Measurements from ENCODE around the gene WDR45.
A peak's percentile ranks its signal among the peaks of the same experiment; 100 is the strongest.

WDR45 gene

DNA sequence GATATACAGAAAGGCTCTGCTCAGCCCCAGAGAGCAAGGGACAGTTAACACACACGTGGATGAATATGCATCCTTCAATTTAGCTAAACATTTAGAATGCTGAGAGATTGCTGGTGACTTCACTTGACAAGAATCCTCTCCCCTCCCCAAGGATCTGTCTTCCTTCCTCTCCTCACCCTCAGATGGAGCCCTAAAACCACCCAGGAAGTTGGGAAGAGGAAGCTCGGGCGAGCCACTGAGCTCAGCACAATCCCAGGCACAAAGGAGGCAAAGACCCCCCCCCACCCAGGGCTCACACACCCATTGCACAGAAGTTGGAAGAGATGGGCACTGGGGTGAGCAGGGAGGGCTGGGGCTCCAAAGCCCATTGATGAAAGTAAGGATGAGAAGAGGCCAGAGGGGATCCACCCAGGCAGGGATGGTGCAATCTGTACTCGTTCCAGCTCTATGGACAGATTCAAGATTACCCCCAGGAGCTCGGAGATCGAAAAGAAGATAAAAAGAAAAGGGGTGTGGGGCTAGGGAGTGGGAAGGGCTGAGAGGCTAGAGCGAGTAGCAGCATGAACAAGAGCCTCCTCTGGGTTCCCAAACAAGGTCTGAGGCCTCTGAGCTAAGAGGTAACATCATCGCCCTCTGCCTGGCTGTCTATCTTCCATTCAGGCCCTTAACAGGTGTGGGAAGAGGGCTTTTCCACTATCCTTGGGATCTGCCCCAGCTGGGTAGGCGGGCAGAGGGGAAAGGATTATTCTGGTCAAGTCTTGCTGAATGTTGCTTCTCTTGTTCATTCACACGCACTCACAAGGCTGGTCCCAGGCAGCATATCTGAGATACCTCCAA, 37.7 kb downstream of the WDR45 start:
- Histone ChIP-seq H3K4me3 (ENCODE audit: severe bottlenecking) (peak overlapping the region; percentile 70), H3K4me1 (ENCODE audit: insufficient read depth, poor library complexity, severe bottlenecking) (peaks cover 10% of the 10 kb centered on the region), H3K27me3 (ENCODE audit: insufficient read depth, poor library complexity, severe bottlenecking) (no peaks in the 10 kb centered on the region), H3K36me3 (ENCODE audit: low read depth) (peaks cover 33% of the 10 kb centered on the region), H3K27ac (ENCODE audit: poor library complexity, severe bottlenecking) (peak overlapping the region; percentile 90), H3K9me3 (ENCODE audit: severe bottlenecking) (no peaks in the 10 kb centered on the region)
- TF ChIP-seq, protein P1, sequence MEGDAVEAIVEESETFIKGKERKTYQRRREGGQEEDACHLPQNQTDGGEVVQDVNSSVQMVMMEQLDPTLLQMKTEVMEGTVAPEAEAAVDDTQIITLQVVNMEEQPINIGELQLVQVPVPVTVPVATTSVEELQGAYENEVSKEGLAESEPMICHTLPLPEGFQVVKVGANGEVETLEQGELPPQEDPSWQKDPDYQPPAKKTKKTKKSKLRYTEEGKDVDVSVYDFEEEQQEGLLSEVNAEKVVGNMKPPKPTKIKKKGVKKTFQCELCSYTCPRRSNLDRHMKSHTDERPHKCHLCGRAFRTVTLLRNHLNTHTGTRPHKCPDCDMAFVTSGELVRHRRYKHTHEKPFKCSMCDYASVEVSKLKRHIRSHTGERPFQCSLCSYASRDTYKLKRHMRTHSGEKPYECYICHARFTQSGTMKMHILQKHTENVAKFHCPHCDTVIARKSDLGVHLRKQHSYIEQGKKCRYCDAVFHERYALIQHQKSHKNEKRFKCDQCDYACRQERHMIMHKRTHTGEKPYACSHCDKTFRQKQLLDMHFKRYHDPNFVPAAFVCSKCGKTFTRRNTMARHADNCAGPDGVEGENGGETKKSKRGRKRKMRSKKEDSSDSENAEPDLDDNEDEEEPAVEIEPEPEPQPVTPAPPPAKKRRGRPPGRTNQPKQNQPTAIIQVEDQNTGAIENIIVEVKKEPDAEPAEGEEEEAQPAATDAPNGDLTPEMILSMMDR (IDR thresholded peaks at IDR 0.05; ENCODE audit: poor library complexity, severe bottlenecking), result no peak
- peak; percentile 9; the same call in 2 of the 3 replicates for ATAC-seq (ENCODE audit: low read depth)
- no peak for DNase-seq (ENCODE audit: low spot score)

DNA sequence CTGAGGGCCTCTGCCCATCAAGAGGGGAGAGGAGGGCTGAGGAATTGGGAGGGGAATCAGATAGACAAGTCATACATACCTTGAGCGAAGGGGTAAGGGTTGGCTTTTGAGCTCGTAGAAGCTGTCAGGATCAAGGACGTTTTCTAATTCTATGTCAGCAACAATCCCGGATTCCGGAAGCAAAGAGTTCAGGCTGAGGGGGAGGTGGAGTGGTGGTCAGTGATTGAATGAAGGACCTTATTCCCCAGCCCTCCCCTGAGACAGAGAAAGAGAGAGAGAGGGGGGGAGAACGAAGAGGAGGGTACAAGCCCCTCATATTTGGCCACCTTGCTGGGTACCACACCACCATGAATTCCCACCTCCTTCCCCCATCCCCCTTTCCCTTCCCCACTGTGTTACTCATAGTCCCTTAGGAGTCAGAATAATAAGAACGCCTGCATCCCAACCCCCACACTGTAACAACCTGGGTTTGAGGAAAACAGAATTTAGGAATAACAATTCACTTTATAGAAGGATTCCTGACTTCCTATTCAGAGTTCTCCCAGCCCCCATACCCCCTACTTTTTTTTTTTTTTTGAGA, 39.2 kb downstream of the WDR45 start:
- H3K36me3 ChIP-seq (ENCODE audit: low read depth), result peaks cover 46% of the 10 kb centered on the region
- TF ChIP-seq, protein P1 (IDR thresholded peaks at IDR 0.05; ENCODE audit: poor library complexity, severe bottlenecking), result no peak
- H3K9me3 ChIP-seq (ENCODE audit: severe bottlenecking), result no peaks in the 10 kb centered on the region
- no peak for DNase-seq (ENCODE audit: low spot score)
- no peaks in the 10 kb centered on the region for H3K27me3 ChIP-seq (ENCODE audit: insufficient read depth, poor library complexity, severe bottlenecking)
- no peak for ATAC-seq (ENCODE audit: low read depth)
- H3K27ac ChIP-seq (ENCODE audit: poor library complexity, severe bottlenecking), result peak overlapping the region; percentile 90
- H3K4me3 ChIP-seq (ENCODE audit: severe bottlenecking), result peak overlapping the region; percentile 70
- H3K4me1 ChIP-seq (ENCODE audit: insufficient read depth, poor library complexity, severe bottlenecking), result peaks cover 10% of the 10 kb centered on the region

DNA sequence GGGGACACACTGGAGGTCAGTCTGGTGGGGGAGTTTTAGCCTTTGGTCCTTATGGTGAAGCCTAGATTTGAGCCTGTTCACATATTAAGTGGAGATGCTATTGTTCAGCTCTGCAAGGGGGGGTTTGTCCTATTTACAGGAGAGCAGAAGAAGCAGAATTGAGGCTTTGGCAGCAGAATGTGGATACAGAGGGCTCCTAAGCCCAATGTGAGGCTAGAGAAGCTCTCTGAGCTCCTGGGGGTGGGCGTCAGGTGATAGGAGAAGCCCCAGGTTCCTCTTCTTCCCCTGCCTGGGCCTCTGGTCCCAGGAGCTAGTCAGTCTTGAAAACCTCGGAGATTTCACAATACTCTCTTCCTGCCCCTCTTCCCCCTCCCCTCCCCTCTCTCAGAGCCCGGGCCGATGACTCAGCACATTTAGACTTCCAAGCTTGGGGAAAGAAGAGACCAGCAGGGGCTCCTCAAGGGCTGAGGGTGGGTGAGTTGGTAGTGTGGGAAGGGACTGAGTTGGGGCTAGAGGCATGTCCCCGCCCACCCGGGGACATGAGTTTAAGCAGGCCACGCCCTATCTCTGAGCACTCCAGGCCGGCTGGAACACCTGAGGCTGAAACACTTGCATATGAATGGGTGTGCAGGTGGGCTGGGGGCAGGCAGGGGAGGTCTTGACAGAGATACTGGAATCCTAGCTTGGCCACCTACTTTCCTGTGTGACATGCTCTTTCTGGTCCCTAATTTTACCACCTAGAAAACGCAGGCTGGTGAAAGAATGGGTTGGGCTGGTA, 39.9 kb downstream of the WDR45 start:
- ATAC-seq (ENCODE audit: low read depth) (peak; percentile 58), DNase-seq (ENCODE audit: low spot score) (peak; percentile 86)
- Histone ChIP-seq H3K27me3 (ENCODE audit: insufficient read depth, poor library complexity, severe bottlenecking) (no peaks in the 10 kb centered on the region), H3K4me1 (ENCODE audit: insufficient read depth, poor library complexity, severe bottlenecking) (peaks cover 10% of the 10 kb centered on the region), H3K36me3 (ENCODE audit: low read depth) (peaks cover 47% of the 10 kb centered on the region), H3K4me3 (ENCODE audit: severe bottlenecking) (peak overlapping the region; percentile 70), H3K27ac (ENCODE audit: poor library complexity, severe bottlenecking) (peak overlapping the region; percentile 90), H3K9me3 (ENCODE audit: severe bottlenecking) (no peaks in the 10 kb centered on the region)
- TF ChIP-seq, protein P1 (IDR thresholded peaks at IDR 0.05; ENCODE audit: poor library complexity, severe bottlenecking), result peak; percentile 23

DNA sequence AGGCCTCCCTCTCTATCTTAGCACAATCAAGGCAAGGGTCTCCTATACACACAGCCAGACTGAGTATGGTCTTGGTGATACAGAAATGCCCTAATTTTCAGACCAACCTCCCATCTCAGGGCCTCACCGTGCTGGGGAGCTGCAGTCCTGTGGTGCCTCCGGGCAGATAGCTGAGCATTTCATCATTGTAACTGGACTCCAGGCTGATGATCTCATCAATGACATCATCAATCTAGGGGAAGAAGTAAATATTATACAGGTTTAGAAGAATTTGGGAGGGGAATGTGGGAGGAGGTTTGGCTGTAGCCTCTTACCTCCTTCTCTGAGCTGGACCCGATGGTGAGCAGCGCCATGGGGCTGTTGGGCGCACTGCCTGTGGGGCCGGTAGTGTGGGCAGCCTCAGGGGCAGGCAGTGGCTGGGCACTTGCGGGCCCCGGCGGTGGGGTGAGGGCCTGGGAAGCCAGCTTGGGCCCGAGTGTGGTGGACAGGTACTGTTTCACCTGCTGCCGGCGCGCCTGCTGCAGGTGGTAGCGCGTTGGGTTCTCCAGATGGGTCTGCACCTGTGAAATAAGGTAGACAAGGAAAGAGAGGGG, 41.7 kb downstream of the WDR45 start:
- Histone ChIP-seq H3K9me3 (ENCODE audit: severe bottlenecking) (no peaks in the 10 kb centered on the region), H3K4me1 (ENCODE audit: insufficient read depth, poor library complexity, severe bottlenecking) (peaks cover 10% of the 10 kb centered on the region), H3K4me3 (ENCODE audit: severe bottlenecking) (no peak overlapping the region), H3K36me3 (ENCODE audit: low read depth) (peaks cover 64% of the 10 kb centered on the region), H3K27me3 (ENCODE audit: insufficient read depth, poor library complexity, severe bottlenecking) (no peaks in the 10 kb centered on the region), H3K27ac (ENCODE audit: poor library complexity, severe bottlenecking) (peak overlapping the region; percentile 90)
- TF ChIP-seq, protein P1 (IDR thresholded peaks at IDR 0.05; ENCODE audit: poor library complexity, severe bottlenecking), result no peak
- no peak for DNase-seq (ENCODE audit: low spot score)
- no peak for ATAC-seq (ENCODE audit: low read depth)

All from RWPE2 (cell line).